Measurements from ENCODE around the gene ORC1.

The ORC1 gene

DNA sequence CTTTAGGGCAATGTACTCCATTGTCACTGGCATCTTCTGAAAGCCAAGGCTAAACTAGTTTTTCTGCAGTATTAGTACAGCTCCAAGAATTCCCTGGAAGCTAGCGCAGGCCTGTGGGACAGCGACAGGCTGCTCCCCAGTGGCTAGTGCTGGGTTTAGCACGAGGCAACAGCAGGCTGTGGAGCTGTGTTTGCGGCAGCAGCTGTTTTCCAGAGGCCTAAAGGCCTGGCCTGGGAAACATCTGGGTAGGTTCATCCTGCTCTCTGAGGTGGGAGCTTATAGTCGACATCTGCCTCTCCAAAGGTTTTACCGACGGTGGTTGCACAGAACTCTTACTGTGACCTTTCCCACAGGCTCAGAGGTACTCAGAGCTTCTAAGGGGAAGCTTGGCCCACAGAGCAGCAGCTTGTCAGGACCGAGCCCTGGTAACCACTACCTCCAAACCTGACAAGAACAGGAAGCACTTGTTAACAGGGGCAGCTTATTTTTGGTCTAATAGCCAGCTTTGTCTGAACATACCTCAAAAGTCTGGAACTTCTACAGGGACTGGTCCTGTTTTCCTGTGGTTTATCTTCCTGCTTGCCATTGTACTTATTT is 55.4 kb downstream of the ORC1 start:
- Mint-ChIP-seq H3K27ac (no peak overlapping the region), H3K9me3 (no peaks in the 10 kb centered on the region), H3K4me3 (no peak overlapping the region), H3K27me3 (ENCODE audit: low read depth) (no peaks in the 10 kb centered on the region), H3K4me1 (ENCODE audit: low read depth) (no peaks in the 10 kb centered on the region), H3K36me3 (ENCODE audit: low read depth) (peaks cover 18% of the 10 kb centered on the region)
- no peak for DNase-seq (ENCODE audit: low spot score)

DNA sequence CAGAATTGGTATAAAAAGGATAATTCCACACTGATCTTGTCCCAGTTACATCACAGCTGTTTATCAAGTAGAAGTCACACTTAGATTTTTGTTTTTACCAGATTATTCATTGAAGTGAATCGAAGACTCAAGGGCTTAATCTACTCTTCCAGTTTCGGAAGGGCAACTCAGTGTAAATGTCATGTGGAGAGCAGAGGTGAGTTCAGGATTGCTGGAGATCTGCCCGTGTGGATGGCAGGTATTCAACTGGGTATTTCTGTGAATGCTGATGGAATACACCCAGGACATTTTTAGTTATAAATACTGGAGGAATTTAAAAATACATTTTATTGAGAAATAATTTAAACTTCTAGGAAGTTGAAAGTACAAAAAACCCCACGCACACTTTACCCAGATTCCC is 57.6 kb downstream of the ORC1 start:
- Mint-ChIP-seq H3K36me3 (ENCODE audit: low read depth) (peaks cover 4% of the 10 kb centered on the region), H3K27ac (no peak overlapping the region), H3K9me3 (no peaks in the 10 kb centered on the region), H3K27me3 (ENCODE audit: low read depth) (no peaks in the 10 kb centered on the region), H3K4me3 (no peak overlapping the region), H3K4me1 (ENCODE audit: low read depth) (no peaks in the 10 kb centered on the region)
- no peak for DNase-seq (ENCODE audit: low spot score)

DNA sequence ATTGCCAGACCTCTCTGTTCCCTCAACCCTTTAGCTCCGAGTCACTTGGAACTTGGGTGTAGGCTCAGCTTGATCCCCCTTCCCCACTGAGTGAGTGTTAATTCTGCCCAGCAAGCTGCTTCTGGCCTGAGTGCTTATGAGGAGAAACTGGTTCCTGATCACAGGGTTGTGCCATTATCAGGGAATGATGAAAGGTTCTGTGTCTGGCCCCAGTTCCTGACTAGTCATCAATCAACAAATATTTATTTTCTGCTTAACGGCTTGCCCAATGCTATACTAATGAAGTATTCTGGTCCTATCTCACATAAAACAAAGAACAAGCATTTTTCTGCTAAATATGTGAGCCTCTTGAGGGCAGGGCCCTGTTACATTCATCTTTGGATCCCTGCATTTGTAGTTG is 59.0 kb downstream of the ORC1 start:
- H3K27ac Mint-ChIP-seq = no peak overlapping the region
- no peaks in the 10 kb centered on the region for H3K9me3 Mint-ChIP-seq
- no peak overlapping the region for H3K4me3 Mint-ChIP-seq
- peaks cover under 1% of the 10 kb centered on the region for H3K36me3 Mint-ChIP-seq (ENCODE audit: low read depth)
- no peaks in the 10 kb centered on the region for H3K4me1 Mint-ChIP-seq (ENCODE audit: low read depth)
- DNase-seq (ENCODE audit: low spot score) = no peak
- no peaks in the 10 kb centered on the region for H3K27me3 Mint-ChIP-seq (ENCODE audit: low read depth)

DNA sequence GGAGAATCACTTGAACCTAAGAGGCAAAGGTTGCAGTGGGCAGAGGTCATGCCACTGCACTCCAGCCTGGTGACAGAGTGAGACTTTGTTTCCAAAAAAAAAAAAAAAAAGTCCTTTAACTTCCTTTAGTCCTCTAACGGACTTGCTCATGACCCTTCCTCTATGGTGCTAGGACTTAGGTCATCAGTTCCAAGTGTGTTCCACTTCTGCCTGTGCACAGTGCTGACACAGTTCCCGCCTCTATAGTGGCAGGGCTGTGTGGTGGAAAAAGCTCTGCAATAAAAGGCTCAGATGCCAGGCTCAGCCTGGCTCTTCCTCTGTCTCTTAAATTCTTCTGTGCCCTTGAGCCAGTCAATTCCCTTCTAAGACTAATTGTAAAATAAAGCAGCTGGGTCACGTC is 60.2 kb downstream of the ORC1 start:
- Mint-ChIP-seq H3K4me3 (no peak overlapping the region), H3K4me1 (ENCODE audit: low read depth) (no peaks in the 10 kb centered on the region), H3K27ac (no peak overlapping the region), H3K27me3 (ENCODE audit: low read depth) (no peaks in the 10 kb centered on the region), H3K9me3 (no peaks in the 10 kb centered on the region), H3K36me3 (ENCODE audit: low read depth) (no peaks in the 10 kb centered on the region)
- no peak for DNase-seq (ENCODE audit: low spot score)

DNA sequence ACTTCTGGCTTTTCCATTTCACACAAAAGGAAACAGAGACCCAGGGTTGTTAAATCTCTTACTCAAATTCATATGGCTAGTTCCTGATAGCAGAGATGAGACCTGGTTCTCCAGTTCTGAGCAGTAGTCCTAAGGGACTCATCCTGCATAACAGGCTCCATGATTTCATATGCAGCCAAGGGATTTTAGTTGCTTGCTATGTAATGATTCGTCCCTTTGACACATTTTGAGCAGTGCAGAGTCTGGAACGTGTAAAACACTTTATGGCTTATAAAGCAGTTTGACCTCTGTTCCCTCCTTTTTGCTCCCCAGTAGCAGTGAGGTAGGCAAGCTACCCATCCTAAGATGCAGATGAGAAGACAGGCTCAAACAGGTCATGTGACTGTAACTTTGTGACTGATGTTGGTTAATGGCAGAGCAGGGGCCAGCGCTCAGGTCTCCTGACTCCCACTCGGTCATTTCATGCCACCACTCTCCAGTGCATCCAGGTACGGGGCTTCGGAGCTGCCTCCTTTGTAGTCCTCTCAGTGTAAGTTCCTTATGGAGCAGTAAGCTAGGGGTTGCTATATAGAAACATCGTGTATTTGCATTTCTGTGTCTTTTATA is 62.5 kb downstream of the ORC1 start:
- Mint-ChIP-seq H3K27me3 (ENCODE audit: low read depth) (no peaks in the 10 kb centered on the region), H3K9me3 (no peaks in the 10 kb centered on the region), H3K36me3 (ENCODE audit: low read depth) (no peaks in the 10 kb centered on the region), H3K4me1 (ENCODE audit: low read depth) (no peaks in the 10 kb centered on the region), H3K27ac (no peak overlapping the region), H3K4me3 (no peak overlapping the region)
- DNase-seq (ENCODE audit: low spot score) = no peak

DNA sequence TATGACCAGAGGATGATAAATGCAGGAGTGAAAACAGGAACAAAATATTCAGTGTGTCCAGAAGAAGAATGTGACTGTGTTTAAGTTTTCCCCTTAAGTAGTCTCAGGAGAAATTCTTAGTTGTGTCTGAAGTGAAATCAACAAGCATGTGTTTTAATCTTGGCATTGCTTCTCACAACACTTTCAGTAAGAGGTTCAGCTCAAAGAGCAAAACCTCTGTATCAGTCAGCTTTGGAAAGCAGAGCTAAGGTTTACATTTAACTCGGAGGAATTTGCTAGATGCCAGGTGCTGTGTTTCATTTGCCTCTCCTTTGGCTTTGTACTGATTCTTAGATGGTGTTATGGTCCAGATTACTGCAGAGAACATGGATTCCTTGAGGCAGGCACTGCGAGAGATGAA is 66.8 kb downstream of the ORC1 start:
- no peak overlapping the region for H3K27ac Mint-ChIP-seq
- no peaks in the 10 kb centered on the region for H3K36me3 Mint-ChIP-seq (ENCODE audit: low read depth)
- H3K4me1 Mint-ChIP-seq (ENCODE audit: low read depth) = no peaks in the 10 kb centered on the region
- DNase-seq (ENCODE audit: low spot score) = no peak
- no peaks in the 10 kb centered on the region for H3K27me3 Mint-ChIP-seq (ENCODE audit: low read depth)
- H3K4me3 Mint-ChIP-seq = no peak overlapping the region
- no peaks in the 10 kb centered on the region for H3K9me3 Mint-ChIP-seq

DNA sequence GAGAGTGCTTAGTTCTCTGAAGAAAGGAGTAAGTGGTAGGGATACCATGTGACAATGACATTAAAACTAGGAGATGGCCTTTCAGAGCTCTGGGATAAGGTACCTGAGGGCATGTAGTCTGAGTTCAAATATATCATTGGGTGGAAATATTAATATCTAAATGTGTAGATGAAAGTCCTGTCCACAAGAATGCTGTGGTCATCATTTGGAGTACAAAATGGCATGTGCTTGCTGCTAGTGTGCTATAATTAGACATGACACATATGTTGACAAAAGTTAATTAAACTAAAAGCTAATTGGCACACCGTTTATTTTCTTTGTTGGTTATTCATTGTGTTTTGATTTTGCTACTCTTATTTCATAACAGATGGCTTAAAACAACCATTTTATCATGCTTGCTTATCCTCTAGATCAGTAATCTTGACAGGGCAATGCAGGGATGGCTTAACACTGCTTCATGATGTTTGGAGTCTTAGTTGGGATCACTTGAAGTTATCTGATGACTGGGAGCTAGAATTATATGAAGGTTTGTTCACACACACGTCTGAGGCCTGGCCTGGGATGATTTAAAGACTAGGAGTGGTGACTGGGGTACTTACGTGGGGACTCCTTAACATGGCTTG is 69.2 kb downstream of the ORC1 start:
- H3K27ac Mint-ChIP-seq = no peak overlapping the region
- H3K4me3 Mint-ChIP-seq = no peak overlapping the region
- H3K27me3 Mint-ChIP-seq (ENCODE audit: low read depth) = no peaks in the 10 kb centered on the region
- peaks cover 2% of the 10 kb centered on the region for H3K4me1 Mint-ChIP-seq (ENCODE audit: low read depth)
- H3K9me3 Mint-ChIP-seq = no peaks in the 10 kb centered on the region
- DNase-seq (ENCODE audit: low spot score) = no peak
- H3K36me3 Mint-ChIP-seq (ENCODE audit: low read depth) = no peaks in the 10 kb centered on the region

DNA sequence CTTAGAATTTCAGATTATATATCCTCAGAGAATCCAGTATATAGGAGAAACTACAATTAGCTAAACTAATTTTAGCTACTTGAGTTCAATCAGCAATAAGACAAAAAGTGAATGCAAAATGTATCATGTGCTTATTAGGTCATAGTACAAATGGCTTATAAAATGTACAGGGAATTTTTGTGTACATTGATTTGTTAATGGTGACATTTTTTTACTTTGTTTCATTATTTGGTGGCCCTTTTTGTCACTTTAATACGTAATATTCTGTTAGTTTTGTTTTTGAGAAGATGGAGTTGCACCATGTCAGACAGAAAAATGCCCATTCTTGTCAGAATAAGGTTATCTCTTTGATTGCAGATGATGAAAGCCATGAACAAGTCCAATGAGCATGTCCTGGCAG is 71.8 kb downstream of the ORC1 start:
- Mint-ChIP-seq H3K4me1 (ENCODE audit: low read depth) (peaks cover 2% of the 10 kb centered on the region), H3K9me3 (no peaks in the 10 kb centered on the region), H3K27me3 (ENCODE audit: low read depth) (no peaks in the 10 kb centered on the region), H3K4me3 (no peak overlapping the region), H3K27ac (no peak overlapping the region), H3K36me3 (ENCODE audit: low read depth) (peaks cover 2% of the 10 kb centered on the region)
- no peak for DNase-seq (ENCODE audit: low spot score)

DNA sequence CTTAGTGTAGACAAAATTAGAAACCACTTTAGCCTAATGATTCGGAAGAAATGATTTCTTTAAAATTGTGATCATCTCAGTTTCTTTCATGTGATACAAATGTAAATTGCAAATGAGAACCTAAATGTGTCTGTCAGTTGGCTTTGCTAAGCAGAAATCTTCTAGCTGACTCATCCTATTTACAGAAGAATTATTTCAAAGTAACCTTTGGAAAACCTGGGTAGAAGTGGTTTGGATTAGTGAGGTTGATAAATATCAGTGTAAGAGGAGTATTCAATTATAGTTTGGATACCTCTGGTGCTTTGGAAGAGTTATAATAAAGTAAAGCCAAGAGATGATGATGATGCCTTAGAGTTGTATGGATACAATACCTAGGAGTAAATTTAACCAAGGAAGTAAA is 75.6 kb downstream of the ORC1 start:
- Mint-ChIP-seq H3K4me3 (no peak overlapping the region), H3K27ac (no peak overlapping the region), H3K36me3 (ENCODE audit: low read depth) (peaks cover 2% of the 10 kb centered on the region), H3K9me3 (no peaks in the 10 kb centered on the region), H3K4me1 (ENCODE audit: low read depth) (peaks cover 2% of the 10 kb centered on the region), H3K27me3 (ENCODE audit: low read depth) (no peaks in the 10 kb centered on the region)
- DNase-seq (ENCODE audit: low spot score) = no peak

DNA sequence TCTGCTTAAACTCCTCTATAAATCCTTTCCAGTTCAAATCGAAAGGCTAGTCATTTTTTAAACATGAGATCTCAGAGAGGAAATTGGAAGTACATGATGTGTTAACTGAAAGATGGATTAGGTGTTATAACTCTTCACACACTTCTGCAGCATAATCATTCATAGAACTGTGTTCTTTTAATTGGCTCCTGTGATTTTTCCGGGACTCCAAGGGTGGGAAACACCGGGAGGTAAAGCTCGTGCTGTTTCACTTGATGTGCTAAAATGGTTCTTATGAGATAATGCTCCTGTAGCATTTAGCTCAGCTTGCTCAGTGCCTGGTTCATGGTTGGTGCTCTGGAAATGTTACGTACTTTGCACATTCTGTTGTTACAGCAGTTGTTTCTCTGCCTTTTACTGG is 78.4 kb downstream of the ORC1 start:
- Mint-ChIP-seq H3K27me3 (ENCODE audit: low read depth) (no peaks in the 10 kb centered on the region), H3K9me3 (no peaks in the 10 kb centered on the region)

DNA sequence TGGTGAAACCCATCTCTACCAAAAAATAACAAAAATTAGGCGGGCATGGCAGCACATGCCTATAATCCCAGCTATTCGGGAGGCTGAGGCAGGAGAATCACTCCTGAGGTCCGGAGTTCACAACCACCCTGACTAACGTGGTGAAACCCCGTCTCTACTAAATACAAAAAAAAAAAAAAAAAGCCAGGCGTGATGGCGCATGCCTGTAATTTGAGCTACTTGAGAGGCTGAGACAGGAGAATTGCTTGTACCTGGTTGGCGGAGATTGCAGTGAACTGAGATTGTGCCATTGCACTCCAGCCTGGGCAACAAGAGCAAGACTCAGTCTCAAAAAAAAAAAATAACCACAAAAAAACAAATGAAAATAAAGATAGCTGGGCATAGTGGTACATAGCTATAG is 80.5 kb downstream of the ORC1 start:
- no peak for DNase-seq (ENCODE audit: low spot score)
- Mint-ChIP-seq H3K27ac (no peak overlapping the region), H3K4me1 (ENCODE audit: low read depth) (no peaks in the 10 kb centered on the region), H3K9me3 (no peaks in the 10 kb centered on the region), H3K36me3 (ENCODE audit: low read depth) (no peaks in the 10 kb centered on the region), H3K27me3 (ENCODE audit: low read depth) (no peaks in the 10 kb centered on the region), H3K4me3 (no peak overlapping the region)

More for the DNA sequence above, 78.4 kb downstream of the ORC1 start:
- Mint-ChIP-seq H3K27ac (no peak overlapping the region), H3K4me3 (no peak overlapping the region), H3K4me1 (ENCODE audit: low read depth) (peaks cover 2% of the 10 kb centered on the region), H3K36me3 (ENCODE audit: low read depth) (peaks cover 2% of the 10 kb centered on the region)
- DNase-seq (ENCODE audit: low spot score) = no peak

Measured in T-helper 2 cell treated with Interferon-gamma antibody and Interleukin-4, amounts not matched to agents 5 μg/mL and 100 μg/mL, for 36 hours (primary cell).